ENCODE measurements around the gene NCAN. TPM values are rescaled to one million over a fixed set of nuclear protein-coding genes. Genes with fewer than 3 reads are reported as not detected.

Gene NCAN
- total RNA-seq, 1 experiment from 2014 or later, result not detected

DNA sequence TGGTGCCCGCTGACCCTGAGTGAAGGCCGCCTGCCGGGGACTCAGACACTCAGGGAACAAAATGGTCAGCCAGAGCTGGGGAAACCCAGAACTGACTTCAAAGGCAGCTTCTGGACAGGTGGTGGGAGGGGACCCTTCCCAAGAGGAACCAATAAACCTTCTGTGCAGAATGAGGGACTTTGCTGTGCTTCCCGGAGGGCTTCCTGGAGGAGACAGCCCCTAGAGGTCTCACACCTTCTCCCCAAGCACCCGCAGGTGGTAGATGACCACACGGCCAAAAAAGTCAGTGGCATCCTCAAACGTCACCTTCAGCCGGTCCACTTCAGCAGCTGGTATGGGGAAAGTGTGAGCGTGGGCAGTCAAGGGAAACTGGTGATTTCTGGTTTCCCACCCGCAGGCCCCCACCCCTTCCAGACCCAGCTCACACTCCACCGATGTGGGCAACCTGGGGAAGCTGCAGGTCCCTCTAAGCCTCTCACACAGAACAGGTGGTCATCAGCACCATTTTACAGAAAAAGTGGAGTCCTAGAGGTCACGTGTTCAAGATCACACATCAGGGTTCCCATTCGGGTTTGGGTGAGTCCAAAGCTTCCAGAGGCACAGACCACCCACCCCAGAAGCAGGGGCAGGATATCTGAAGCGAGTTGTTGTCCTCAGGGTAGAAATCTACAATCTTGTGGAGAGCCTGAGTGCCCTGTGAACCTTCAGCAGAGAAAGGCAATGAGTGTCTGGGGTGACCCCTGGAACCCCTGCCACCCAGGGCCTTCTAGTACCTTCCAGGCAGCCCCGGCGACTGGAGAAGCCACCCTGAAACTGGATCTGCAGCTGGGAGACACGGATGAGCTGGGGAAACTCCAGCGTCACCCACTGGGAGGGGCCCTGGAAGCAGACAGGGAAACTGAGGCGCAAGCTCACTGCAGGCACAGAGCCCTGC lies 9.8 kb upstream of the NCAN start:
- intact Hi-C loops (cut with micrococcal nuclease), result no loop called here
- ChIA-PET CTCF (interaction anchor here (0.6 to 1.4 kb wide), 6 partner anchors 8 to 149 kb away, joined by 3 to 6 read pairs (median 4); no protein-coding TSS in a partner anchor), POLR2A (interaction anchor here (0.9 to 3.3 kb wide), 3 partner anchors 9 to 140 kb away, joined by 3 to 64 read pairs (median 7); partner anchors contain the start of genes BORCS8 and RFXANK)
- no peaks in the 10 kb centered on the region for H3K9me3 Mint-ChIP-seq (ENCODE audit: unreplicated experiment)
- TF ChIP-seq, protein P1, sequence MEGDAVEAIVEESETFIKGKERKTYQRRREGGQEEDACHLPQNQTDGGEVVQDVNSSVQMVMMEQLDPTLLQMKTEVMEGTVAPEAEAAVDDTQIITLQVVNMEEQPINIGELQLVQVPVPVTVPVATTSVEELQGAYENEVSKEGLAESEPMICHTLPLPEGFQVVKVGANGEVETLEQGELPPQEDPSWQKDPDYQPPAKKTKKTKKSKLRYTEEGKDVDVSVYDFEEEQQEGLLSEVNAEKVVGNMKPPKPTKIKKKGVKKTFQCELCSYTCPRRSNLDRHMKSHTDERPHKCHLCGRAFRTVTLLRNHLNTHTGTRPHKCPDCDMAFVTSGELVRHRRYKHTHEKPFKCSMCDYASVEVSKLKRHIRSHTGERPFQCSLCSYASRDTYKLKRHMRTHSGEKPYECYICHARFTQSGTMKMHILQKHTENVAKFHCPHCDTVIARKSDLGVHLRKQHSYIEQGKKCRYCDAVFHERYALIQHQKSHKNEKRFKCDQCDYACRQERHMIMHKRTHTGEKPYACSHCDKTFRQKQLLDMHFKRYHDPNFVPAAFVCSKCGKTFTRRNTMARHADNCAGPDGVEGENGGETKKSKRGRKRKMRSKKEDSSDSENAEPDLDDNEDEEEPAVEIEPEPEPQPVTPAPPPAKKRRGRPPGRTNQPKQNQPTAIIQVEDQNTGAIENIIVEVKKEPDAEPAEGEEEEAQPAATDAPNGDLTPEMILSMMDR (IDR thresholded peaks at IDR 0.05; ENCODE audit: unreplicated experiment), result no peak
- DNase-seq (ENCODE audit: unreplicated experiment), result no peak
- no peaks in the 10 kb centered on the region for H3K27me3 Mint-ChIP-seq (ENCODE audit: insufficient read depth, unreplicated experiment)
- peaks cover 3% of the 10 kb centered on the region for H3K4me1 Mint-ChIP-seq (ENCODE audit: insufficient read depth, unreplicated experiment)
- peak overlapping the region; percentile 88 for H3K27ac Mint-ChIP-seq (ENCODE audit: low read depth, unreplicated experiment)
- BruUV-seq (replicated peaks), result no TSS peak
- peaks cover 31% of the 10 kb centered on the region for H3K36me3 Mint-ChIP-seq (ENCODE audit: insufficient read depth, unreplicated experiment)
- H3K4me3 Mint-ChIP-seq (ENCODE audit: unreplicated experiment), result peak overlapping the region; percentile 85

DNA sequence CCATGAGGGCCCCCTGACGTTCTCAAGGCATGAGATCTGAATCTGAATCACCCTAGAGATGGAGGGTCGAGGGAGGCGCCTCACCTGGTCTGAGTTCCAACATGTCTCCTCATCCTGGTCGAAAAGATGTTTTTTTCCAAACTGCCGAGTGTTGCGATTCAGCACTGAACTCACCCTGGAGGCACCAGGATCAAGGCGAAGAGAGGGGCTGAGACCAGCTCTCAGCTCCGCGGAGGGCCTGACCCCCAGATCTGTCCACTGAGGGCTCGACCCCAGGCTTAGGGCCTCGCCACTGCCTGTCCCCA lies 9.1 kb upstream of the NCAN start:
- POLR2A ChIA-PET, result interaction anchor here (0.9 to 3.3 kb wide), 6 partner anchors 10 to 201 kb away, joined by 3 to 64 read pairs (median 4); partner anchors contain the start of genes BORCS8 and RFXANK
- TSS peak; percentile 23 for BruUV-seq (replicated peaks)
- TF ChIP-seq, protein P1 (IDR thresholded peaks at IDR 0.05; ENCODE audit: unreplicated experiment), result no peak
- H3K27ac Mint-ChIP-seq (ENCODE audit: low read depth, unreplicated experiment), result peak overlapping the region; percentile 88
- no peaks in the 10 kb centered on the region for H3K27me3 Mint-ChIP-seq (ENCODE audit: insufficient read depth, unreplicated experiment)
- CTCF ChIA-PET, result interaction anchor here (0.6 to 1.4 kb wide), 6 partner anchors 8 to 198 kb away, joined by 3 to 6 read pairs (median 4); partner anchors contain the start of genes BORCS8 and RFXANK
- H3K36me3 Mint-ChIP-seq (ENCODE audit: insufficient read depth, unreplicated experiment), result peaks cover 26% of the 10 kb centered on the region
- no peak for DNase-seq (ENCODE audit: unreplicated experiment)
- peaks cover 10% of the 10 kb centered on the region for H3K4me1 Mint-ChIP-seq (ENCODE audit: insufficient read depth, unreplicated experiment)
- peak overlapping the region; percentile 85 for H3K4me3 Mint-ChIP-seq (ENCODE audit: unreplicated experiment)
- intact Hi-C loops (cut with micrococcal nuclease), result no loop called here
- H3K9me3 Mint-ChIP-seq (ENCODE audit: unreplicated experiment), result no peaks in the 10 kb centered on the region

DNA sequence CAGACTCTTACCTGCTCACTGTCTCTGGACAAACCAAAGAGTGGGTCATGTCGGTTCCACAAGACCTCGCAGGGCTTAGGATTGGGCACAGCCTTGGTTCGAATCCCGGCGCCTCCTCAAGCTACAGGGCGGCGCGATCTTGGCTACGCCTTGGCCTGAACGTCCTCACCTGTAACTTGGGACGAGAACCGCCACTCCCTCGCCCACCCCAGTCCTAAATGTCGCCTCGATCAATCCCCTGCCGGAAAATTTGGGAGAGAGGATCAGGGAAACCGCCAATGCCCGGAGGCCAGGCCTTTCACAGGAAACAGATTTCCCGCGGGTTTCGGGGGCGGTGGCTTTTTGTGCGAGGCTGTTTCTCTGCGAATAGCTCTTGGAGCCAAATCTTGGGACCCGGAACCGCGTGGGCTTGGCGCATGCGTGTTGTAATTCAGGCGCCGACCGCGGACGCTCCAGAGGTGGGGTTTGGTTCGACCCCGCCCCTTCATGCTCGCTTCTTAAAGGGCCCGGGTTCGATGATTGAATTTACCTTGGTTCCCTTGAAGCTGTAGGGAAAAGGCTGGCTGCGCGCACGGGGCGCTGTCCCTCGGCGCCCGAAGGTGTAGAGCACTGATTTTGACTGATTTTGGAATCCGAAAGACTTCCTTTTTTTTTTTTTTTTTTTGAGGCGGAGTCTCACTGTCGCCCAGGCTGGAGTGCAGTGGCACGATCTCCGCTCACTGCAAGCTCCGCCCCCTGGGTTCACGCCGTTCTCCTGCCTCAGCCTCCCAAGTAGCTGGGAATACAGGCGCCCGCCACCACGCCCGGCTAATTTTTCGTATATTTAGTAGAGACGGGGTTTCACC lies 8.5 kb upstream of the NCAN start, which contains the start of gene NR2C2AP:
Gene NR2C2AP, minus strand, starts transcription at position 403 of the 845 bp plus-strand sequence. Its CDS starts 354 bp downstream, at position 49.
- H3K4me3 Mint-ChIP-seq (ENCODE audit: unreplicated experiment), result peak within 1 kb of the TSS; percentile 85
- TF ChIP-seq, protein P1 (IDR thresholded peaks at IDR 0.05; ENCODE audit: unreplicated experiment), result no peak
- no peaks in the 10 kb centered on the region for H3K9me3 Mint-ChIP-seq (ENCODE audit: unreplicated experiment)
- intact Hi-C loops (cut with micrococcal nuclease), result no loop called here
- peaks cover 21% of the 10 kb centered on the region for H3K36me3 Mint-ChIP-seq (ENCODE audit: insufficient read depth, unreplicated experiment)
- TSS peak; percentile 82 for BruUV-seq (replicated peaks)
- peak within 1 kb of the TSS; percentile 88 for H3K27ac Mint-ChIP-seq (ENCODE audit: low read depth, unreplicated experiment)
- H3K4me1 Mint-ChIP-seq (ENCODE audit: insufficient read depth, unreplicated experiment), result peaks cover 13% of the 10 kb centered on the region
- ChIA-PET POLR2A (interaction anchor here (0.9 to 3.3 kb wide), 8 partner anchors 10 to 286 kb away, joined by 3 to 64 read pairs (median 4); partner anchors contain the start of genes BORCS8, GATAD2A and RFXANK), CTCF (interaction anchor here (0.6 to 1.4 kb wide), 7 partner anchors 9 to 198 kb away, joined by 3 to 6 read pairs (median 4); partner anchors contain the start of genes BORCS8 and RFXANK)
- H3K27me3 Mint-ChIP-seq (ENCODE audit: insufficient read depth, unreplicated experiment), result no peaks in the 10 kb centered on the region
- DNase-seq (ENCODE audit: unreplicated experiment), result peak; percentile 93

All from MCF 10A (cell line).